Stimulated activated CD8-positive, alpha-beta memory T cell treated with anti-CD3 and anti-CD28 coated beads, Interleukin-4, amount 100 ng/mL, for 1 hour (primary cell): ENCODE measurements around the gene INTS1.

ENCODE experiments used
- DNase-seq, 2 donors: peaks; one replicate each; pipeline ENCODE4 v3.0.0-alpha.2; 2020; ENCODE audit warnings: low read depth in 2 of 2, low spot score in 1 of 2

The INTS1 gene

GRCh38 chr7:1490837-1491236 is 13.4 kb downstream of the INTS1 start:
- no peak for DNase-seq

- no peak for DNase-seq
Measured at GRCh38 chr7:1489336-1489735, 14.9 kb downstream of the INTS1 start.

- DNase-seq, result no peak
Measured at GRCh38 chr7:1488016-1488415, 16.2 kb downstream of the INTS1 start.

GRCh38 chr7:1487466-1487865 is 16.7 kb downstream of the INTS1 start:
- DNase-seq, result no peak

GRCh38 chr7:1486571-1486970 is 17.6 kb downstream of the INTS1 start:
- DNase-seq, result no peak

GRCh38 chr7:1485156-1485555 is 19.0 kb downstream of the INTS1 start:
- no peak for DNase-seq

- DNase-seq, result no peak
Measured at GRCh38 chr7:1484569-1484968, 19.6 kb downstream of the INTS1 start.

- DNase-seq, result no peak
Measured at GRCh38 chr7:1483536-1484505, 20.4 kb downstream of the INTS1 start.

- no peak for DNase-seq
Measured at GRCh38 chr7:1483079-1483478, 21.1 kb downstream of the INTS1 start.

- DNase-seq, result no peak
Measured at GRCh38 chr7:1481300-1481699, 22.9 kb downstream of the INTS1 start.

GRCh38 chr7:1480670-1481069 is 23.5 kb downstream of the INTS1 start:
- DNase-seq, result no peak

- DNase-seq, result no peak
Measured at GRCh38 chr7:1479287-1479686, 24.9 kb downstream of the INTS1 start.

- DNase-seq, result no peak
Measured at GRCh38 chr7:1478480-1478879, 25.7 kb downstream of the INTS1 start.

- DNase-seq, result no peak
Measured at GRCh38 chr7:1476859-1477258, 27.3 kb downstream of the INTS1 start.

- DNase-seq, result no peak
Measured at GRCh38 chr7:1475991-1476390, 28.2 kb downstream of the INTS1 start.

- no peak for DNase-seq
Measured at GRCh38 chr7:1475393-1475792, 28.8 kb downstream of the INTS1 start.

- DNase-seq, result no peak
Measured at GRCh38 chr7:1474736-1475135, 29.5 kb downstream of the INTS1 start.

- DNase-seq, result peak; percentile 67 to 76
Measured at GRCh38 chr7:1473864-1474512, 30.2 kb downstream of the INTS1 start.

- no peak for DNase-seq
Measured at GRCh38 chr7:1470901-1471300, 33.3 kb downstream of the INTS1 start.

GRCh38 chr7:1468643-1469298 is 35.4 kb downstream of the INTS1 start:
- DNase-seq, result no peak

- DNase-seq, result no peak
Measured at GRCh38 chr7:1468203-1468602, 36.0 kb downstream of the INTS1 start.
